A549 (cell line): ENCODE results near the gene ABCA13. TPM values are rescaled to one million over a fixed set of nuclear protein-coding genes. Genes with fewer than 3 reads are reported as not detected.

Experiments used
- ATAC-seq, 2 experiments: fragments of 200-7000 bp in 1 of 2; fragments of >200 bp in 1 of 2; cut with Nextera tagmentation in 1 of 2; cut with Tn5 transposase in 1 of 2; 3 replicates each; pipeline versions ENCODE4 v1.8.0 to v1.9.1; 2018 to 2020; ENCODE audit warnings: mild to moderate bottlenecking in 1 of 2, moderate library complexity in 1 of 2
- CTCF ChIA-PET: fragments of 300-600 bp; sonication (Branson Sonifier 250); formaldehyde crosslinking; extraction: SDS; loops from one replicate; lab custom pipeline; 2021; ENCODE audit warnings: antibody characterized with exemption, inconsistent platforms; lab: Yijun Ruan, JAX
- POLR2A ChIA-PET: fragments of 350-600 bp; formaldehyde crosslinking; extraction: SDS; loops from one replicate; lab custom pipeline; 2021; ENCODE audit warnings: antibody characterized with exemption, inconsistent platforms; lab: Yijun Ruan, JAX
- DNase-seq, 2 experiments: peaks; one replicate each; pipeline versions ENCODE4 v3.0.0 to v3.0.0-alpha.2; 2011 to 2016; ENCODE audit warnings: low read depth in 1 of 2, low spot score in 1 of 2
- FAIRE-seq: peaks from 2 replicates; lab custom pipeline; 2011; peaks lifted over from hg19 to GRCh38; lab: Jason Lieb, UNC
- H3K27ac ChIP-seq, 2 experiments: fragments of >200 bp; sonication (Bioruptor Twin); formaldehyde crosslinking; 3 replicates each; pipeline ENCODE4 v1.5.1; 2016 to 2017
- H3K4me1 ChIP-seq: fragments of >200 bp; sonication (Bioruptor Twin); formaldehyde crosslinking; 3 replicates; pipeline ENCODE4 v1.6.1; 2016
- H3K4me2 ChIP-seq: fragments of >200 bp; sonication (Bioruptor Twin); formaldehyde crosslinking; 3 replicates; pipeline ENCODE4 v1.6.1; 2016
- H3K4me3 ChIP-seq: fragments of >200 bp; sonication (Bioruptor Twin); formaldehyde crosslinking; 3 replicates; pipeline ENCODE4 v1.5.1; 2016
- H3K9me3 ChIP-seq: fragments of >200 bp; sonication (Bioruptor Twin); formaldehyde crosslinking; 3 replicates; pipeline ENCODE4 v1.6.1; 2016
- CEBPB ChIP-seq, 2 experiments: fragments of >200 bp in 1 of 2; sonication (Bioruptor Twin) in 1 of 2; formaldehyde crosslinking in 1 of 2; IDR thresholded peaks; 2 replicates each; pipeline ENCODE4 v1.6.1; 2012 to 2016
- E2F6 ChIP-seq: IDR thresholded peaks from 2 replicates; pipeline ENCODE4 v1.6.1; 2012; ENCODE audit warnings: low read depth, borderline replicate concordance
- FOSL2 ChIP-seq, 2 experiments: fragments of 450-650 bp in 1 of 2; fragments of >200 bp in 1 of 2; sonication (Bioruptor Twin) in 1 of 2; formaldehyde crosslinking; IDR thresholded peaks; 2 replicates each; pipeline versions ENCODE4 v1.5.0 to v1.6.1; 2016 to 2020; ENCODE audit warnings: mild to moderate bottlenecking in 1 of 2, moderate library complexity in 1 of 2
- GATA3 ChIP-seq: IDR thresholded peaks from 2 replicates; pipeline ENCODE4 v1.6.1; 2012; ENCODE audit warnings: borderline replicate concordance
- HES2 ChIP-seq: fragments of >200 bp; sonication (Bioruptor Twin); formaldehyde crosslinking; IDR thresholded peaks from 2 replicates; pipeline ENCODE4 v1.6.1; 2016
- HOXB5 ChIP-seq: fragments of 250-450 bp; sonication (Bioruptor Pico); IDR thresholded peaks from 2 replicates; pipeline ENCODE4 v1.5.0; 2020; ENCODE audit warnings: mild to moderate bottlenecking, moderate library complexity
- KDM5A ChIP-seq: fragments of 200-600 bp; sonication (generic); IDR thresholded peaks from 2 replicates; pipeline ENCODE4 v1.6.1; 2016; ENCODE audit warnings: antibody characterized with exemption, mild to moderate bottlenecking
- MAZ ChIP-seq: fragments of 150-350 bp; IDR thresholded peaks from 2 replicates; pipeline ENCODE4 v1.6.1; 2014; ENCODE audit warnings: antibody characterized with exemption, low read depth, low read length, borderline replicate concordance
- NFE2L2 ChIP-seq: fragments of 150-350 bp; conservative IDR thresholded peaks from 2 replicates; pipeline ENCODE4 v1.6.1; 2014; ENCODE audit warnings: low read length
- PBX3 ChIP-seq: IDR thresholded peaks from 2 replicates; pipeline ENCODE4 v1.6.1; 2012
- POLR2AphosphoS2 ChIP-seq: conservative IDR thresholded peaks from 2 replicates; pipeline ENCODE4 v1.6.1; 2012; ENCODE audit warnings: low read length, improper control_type of control experiment, inconsistent platforms
- REST ChIP-seq: fragments of 200-600 bp; sonication (generic); IDR thresholded peaks from 2 replicates; pipeline ENCODE4 v1.6.1; 2016; ENCODE audit warnings: antibody characterized with exemption, mild to moderate bottlenecking, moderate library complexity
- RNF2 ChIP-seq: fragments of 200-600 bp; sonication (generic); IDR thresholded peaks from 2 replicates; pipeline ENCODE4 v1.6.1; 2016; ENCODE audit warnings: low read depth, mild to moderate bottlenecking, antibody characterized with exemption, moderate library complexity, borderline replicate concordance
- SMC3 ChIP-seq: fragments of >200 bp; sonication (Bioruptor Twin); formaldehyde crosslinking; IDR thresholded peaks from 3 replicates; pipeline ENCODE4 v1.6.1; 2018; ENCODE audit warnings: inconsistent platforms
- SREBF2 ChIP-seq: fragments of 450-650 bp; IDR thresholded peaks from 2 replicates; pipeline ENCODE4 v1.6.1; 2014; ENCODE audit warnings: mild to moderate bottlenecking, moderate library complexity
- ZNF302 ChIP-seq: fragments of 250-450 bp; sonication (Bioruptor Pico); IDR thresholded peaks from 2 replicates; pipeline ENCODE4 v1.9.0; 2021; ENCODE audit warnings: inconsistent platforms, mild to moderate bottlenecking, moderate library complexity
- WGBS: methylation state at CpG from one replicate; pipeline ENCODE4 v1.1.6; 2017; ENCODE audit errors: missing lambda C conversion rate; 5-methylcytosine and 5-hydroxymethylcytosine counted together
- polyA plus RNA-seq, 4 experiments: library from polyadenylated mRNA; depleted of rRNA in 3 of 4; stranded (reverse); fragments of >200 nt; fragmentation: RNase III in 1 of 4; extraction: RNeasy Plus Mini Kit Qiagen cat#74134 plus additional on column Dnase treatment in 1 of 4; gene quantifications; 2 replicates in 3 of 4; 3 replicates in 1 of 4; pipeline ENCODE4 v1.2.3, GENCODE V29; 2011 to 2017

ABCA13 gene
- polyA plus RNA-seq, 2 of the 4 experiments (the other 2 are of a cell fraction), result 0.01 TPM; not detected in 1

GRCh38 chr7:48295296-48295971 is 124.2 kb downstream of the ABCA13 start:
- DNase-seq (no peak), FAIRE-seq (no peak), ATAC-seq (no peak)
- Histone ChIP-seq H3K4me2 (no peak overlapping the region), H3K4me3 (no peak overlapping the region), H3K9me3 (no peaks in the 10 kb centered on the region), H3K27ac (no peak overlapping the region), H3K4me1 (no peaks in the 10 kb centered on the region)
- POLR2A ChIA-PET, result no interaction called here
- CTCF ChIA-PET, result interaction anchor here (1.5 kb wide), 1 partner anchor 27 kb away, joined by 3 read pairs; no protein-coding TSS in a partner anchor
- TF ChIP-seq REST (peak; percentile 59; the same call in 1 of the 2 replicates), POLR2AphosphoS2 (no peak)
- 15% methylated on average over 7 of the region's 7 CpGs for WGBS

GRCh38 chr7:48296966-48297365 is 125.7 kb downstream of the ABCA13 start:
- no peak overlapping the region for H3K4me3 ChIP-seq
- POLR2A ChIA-PET, result no interaction called here
- DNase-seq (no peak), ATAC-seq (no peak), FAIRE-seq (no peak)
- H3K4me2 ChIP-seq, result no peak overlapping the region
- CTCF ChIA-PET, result interaction anchor here (0.6 kb wide), 1 partner anchor 109 kb away, joined by 3 read pairs; no protein-coding TSS in a partner anchor
- no peak overlapping the region for H3K27ac ChIP-seq
- WGBS, result 5% methylated on average over 2 of the region's 2 CpGs
- TF ChIP-seq RNF2 (no peak), SREBF2 (no peak), ZNF302 (CRISPR knock-in tag) (no peak), NFE2L2 (no peak), E2F6 (no peak), KDM5A (no peak), CEBPB (IDR thresholded peaks at IDR 0.05) (no peak), PBX3 (no peak), MAZ (no peak), HOXB5 (CRISPR knock-in tag) (no peak), SMC3 (no peak), HES2 (no peak), GATA3 (no peak)
- TF ChIP-seq, all 56 proteins: peak for 0
- no peaks in the 10 kb centered on the region for H3K4me1 ChIP-seq
- no peaks in the 10 kb centered on the region for H3K9me3 ChIP-seq

GRCh38 chr7:48298779-48299178 is 127.5 kb downstream of the ABCA13 start:
- Histone ChIP-seq H3K9me3 (no peaks in the 10 kb centered on the region), H3K4me3 (no peak overlapping the region), H3K4me2 (no peak overlapping the region), H3K4me1 (no peaks in the 10 kb centered on the region), H3K27ac (no peak overlapping the region)
- under 1% methylated on average over 5 of the region's 5 CpGs for WGBS
- ChIA-PET CTCF (interaction anchor here (0.6 to 1.9 kb wide), 24 partner anchors 9 to 1854 kb away, joined by 3 to 9 read pairs (median 4); no protein-coding TSS in a partner anchor), POLR2A (no interaction called here)
- no peak for FAIRE-seq
- TF ChIP-seq FOSL2 (IDR thresholded peaks at IDR 0.05) (no peak), FOSL2 (CRISPR knock-in tag; IDR thresholded peaks at IDR 0.05) (0 out of 2 replicates have a peak, but pooled peaks have one; percentile 34), SREBF2 (no peak), GATA3 (no peak)
- peak in 1 of 2 experiments; percentile 12 for DNase-seq
- ATAC-seq, result peak; percentile 68 to 78; a peak in 4 of 6 replicates
